SK-N-SH (cell line): ENCODE data around the gene DNAJC1. TPM values are rescaled to one million over a fixed set of nuclear protein-coding genes. Genes with fewer than 3 reads are reported as not detected.

ENCODE experiments used
- CTCF ChIA-PET: fragments of 300-600, 350-600 bp; formaldehyde crosslinking; extraction: SDS; loops from one replicate; lab custom pipeline; 2021; lab: Yijun Ruan, JAX
- POLR2A ChIA-PET: fragments of 350-600 bp; sonication (Branson Sonifier 250); formaldehyde crosslinking; extraction: SDS; loops from one replicate; lab custom pipeline; 2020; ENCODE audit warnings: antibody characterized with exemption, inconsistent platforms; lab: Yijun Ruan, JAX
- DNase-seq: peaks from one replicate; pipeline ENCODE4 v3.0.0; 2012
- H2AFZ ChIP-seq: fragments of 200-600 bp; sonication (generic); 2 replicates; pipeline ENCODE4 v1.8.1; 2016; ENCODE audit warnings: antibody characterized with exemption, mild to moderate bottlenecking, low read depth
- H3F3A ChIP-seq: fragments of 200-600 bp; sonication (generic); replicated peaks from 2 replicates; pipeline ENCODE3; 2016; ENCODE audit warnings: antibody characterized with exemption, mild to moderate bottlenecking; ENCODE audit not compliant: insufficient read depth
- H3K27ac ChIP-seq, 2 experiments: fragments of 200-500 bp in 1 of 2; fragments of 200-600 bp in 1 of 2; sonication (Bioruptor generic) in 1 of 2; sonication (generic), shearing (Covaris generic) in 1 of 2; 2 replicates each; pipeline versions ENCODE4 v1.5.1 to v1.6.1; 2014 to 2016; ENCODE audit warnings: low read depth in 2 of 2, inconsistent platforms in 1 of 2, low read length in 1 of 2, mild to moderate bottlenecking in 1 of 2, mixed read lengths in 1 of 2
- H3K27me3 ChIP-seq: fragments of 200-600 bp; sonication (generic), shearing (Covaris generic); 2 replicates; pipeline ENCODE4 v1.6.1; 2016; ENCODE audit warnings: mixed run types; ENCODE audit not compliant: insufficient read depth
- H3K36me3 ChIP-seq, 2 experiments: fragments of 200-500 bp in 1 of 2; fragments of 200-600 bp in 1 of 2; sonication (Bioruptor generic) in 1 of 2; sonication (generic) in 1 of 2; replicated peaks in 1 of 2; 2 replicates each; pipeline versions ENCODE3 to v1.5.1; 2014 to 2016; ENCODE audit warnings: low read length in 1 of 2, mild to moderate bottlenecking in 1 of 2; ENCODE audit not compliant: insufficient read depth in 2 of 2, control insufficient read depth in 1 of 2
- H3K4me1 ChIP-seq, 2 experiments: fragments of 200-500 bp in 1 of 2; fragments of 200-600 bp in 1 of 2; sonication (Bioruptor generic) in 1 of 2; sonication (generic), shearing (Covaris generic) in 1 of 2; 2 replicates each; pipeline versions ENCODE4 v1.5.1 to v1.6.1; 2014 to 2016; ENCODE audit warnings: low read depth in 1 of 2, low read length in 1 of 2, mixed run types in 1 of 2; ENCODE audit not compliant: insufficient read depth in 2 of 2, control insufficient read depth in 1 of 2
- H3K4me2 ChIP-seq: fragments of 200-600 bp; sonication (generic), shearing (Covaris generic); 2 replicates; pipeline ENCODE4 v1.6.1; 2017; ENCODE audit warnings: mixed run types
- H3K4me3 ChIP-seq, 2 experiments: fragments of 200-500 bp in 1 of 2; fragments of 200-600 bp in 1 of 2; sonication (Bioruptor generic) in 1 of 2; sonication (generic), shearing (Covaris generic) in 1 of 2; 2 replicates each; pipeline versions ENCODE4 v1.5.1 to v1.8.1; 2014 to 2016; ENCODE audit warnings: low read depth in 2 of 2, inconsistent platforms in 1 of 2, low read length in 1 of 2, mild to moderate bottlenecking in 1 of 2, mixed read lengths in 1 of 2, moderate library complexity in 1 of 2
- H3K79me2 ChIP-seq: fragments of 200-600 bp; sonication (generic); 2 replicates; pipeline ENCODE4 v1.8.1; 2017; ENCODE audit warnings: mild to moderate bottlenecking; ENCODE audit not compliant: insufficient read depth
- H3K9ac ChIP-seq: fragments of 200-600 bp; sonication (generic); 2 replicates; pipeline ENCODE4 v1.6.1; 2017; ENCODE audit warnings: mixed run types
- H3K9me2 ChIP-seq: fragments of 200-600 bp; sonication (generic); 2 replicates; pipeline ENCODE4 v1.6.1; 2017; ENCODE audit warnings: mixed run types
- H3K9me3 ChIP-seq: fragments of 200-600 bp; sonication (generic); 2 replicates; pipeline ENCODE4 v1.6.1; 2017; ENCODE audit warnings: mixed run types, mild to moderate bottlenecking, moderate library complexity
- H4K20me1 ChIP-seq: fragments of 200-600 bp; sonication (generic); 2 replicates; pipeline ENCODE4 v1.6.1; 2017; ENCODE audit warnings: mild to moderate bottlenecking, mixed run types; ENCODE audit not compliant: insufficient read depth
- EP300 ChIP-seq, 2 experiments: IDR thresholded peaks; 2 replicates each; pipeline versions ENCODE4 v1.4.0 to v1.6.1; 2012; ENCODE audit warnings: borderline replicate concordance in 1 of 2, low read depth in 1 of 2, low read length in 1 of 2
- FOSL2 ChIP-seq: IDR thresholded peaks from 2 replicates; pipeline ENCODE4 v1.4.0; 2012; ENCODE audit warnings: low read depth, mild to moderate bottlenecking, moderate library complexity, borderline replicate concordance
- FOXM1 ChIP-seq: IDR thresholded peaks from 2 replicates; pipeline ENCODE4 v1.4.0; 2012; ENCODE audit warnings: low read depth, mild to moderate bottlenecking
- MEF2A ChIP-seq: IDR thresholded peaks from 2 replicates; pipeline ENCODE4 v1.4.0; 2012; ENCODE audit warnings: low read depth, borderline replicate concordance
- MXI1 ChIP-seq: IDR thresholded peaks from 2 replicates; pipeline ENCODE4 v1.6.1; 2012; ENCODE audit warnings: mild to moderate bottlenecking, low read depth, low read length, improper control_type of control experiment
- NRF1 ChIP-seq: IDR thresholded peaks from 2 replicates; pipeline ENCODE4 v1.6.1; 2012; ENCODE audit warnings: low read depth, mild to moderate bottlenecking, low read length
- POLR2AphosphoS5 ChIP-seq: IDR thresholded peaks from 2 replicates; pipeline ENCODE4 v1.6.1; 2012; ENCODE audit warnings: low read depth, low read length
- SIN3A ChIP-seq: IDR thresholded peaks from 2 replicates; pipeline ENCODE4 v1.6.1; 2012; ENCODE audit warnings: low read depth, mild to moderate bottlenecking, low read length, moderate library complexity, borderline replicate concordance
- TAF1 ChIP-seq: IDR thresholded peaks from 2 replicates; pipeline ENCODE4 v1.6.1; 2012; ENCODE audit warnings: low read depth, mild to moderate bottlenecking, low read length, moderate library complexity, borderline replicate concordance
- WGBS: methylation state at CpG from one replicate; pipeline ENCODE4 v1.1.6; 2017; ENCODE audit warnings: low lambda C conversion rate; 5-methylcytosine and 5-hydroxymethylcytosine counted together
- polyA plus RNA-seq, 3 experiments: library from polyadenylated mRNA; depleted of rRNA; stranded (reverse); fragments of >200 nt; gene quantifications; 2 replicates each; pipeline ENCODE4 v1.2.3, GENCODE V29; 2012
- TF ChIP-seq, protein P1 (sequence below): IDR thresholded peaks from 2 replicates; pipeline ENCODE4; 2012
- TF ChIP-seq, protein P2 (sequence below): fragments of 150-350 bp; IDR thresholded peaks from 2 replicates; pipeline ENCODE4 v1.6.1; 2016; ENCODE audit warnings: mild to moderate bottlenecking, low read depth, low read length

The DNAJC1 gene
- polyA plus RNA-seq, 1 of the 3 experiments (the other 2 are of a cell fraction) = 9.3 TPM

DNA sequence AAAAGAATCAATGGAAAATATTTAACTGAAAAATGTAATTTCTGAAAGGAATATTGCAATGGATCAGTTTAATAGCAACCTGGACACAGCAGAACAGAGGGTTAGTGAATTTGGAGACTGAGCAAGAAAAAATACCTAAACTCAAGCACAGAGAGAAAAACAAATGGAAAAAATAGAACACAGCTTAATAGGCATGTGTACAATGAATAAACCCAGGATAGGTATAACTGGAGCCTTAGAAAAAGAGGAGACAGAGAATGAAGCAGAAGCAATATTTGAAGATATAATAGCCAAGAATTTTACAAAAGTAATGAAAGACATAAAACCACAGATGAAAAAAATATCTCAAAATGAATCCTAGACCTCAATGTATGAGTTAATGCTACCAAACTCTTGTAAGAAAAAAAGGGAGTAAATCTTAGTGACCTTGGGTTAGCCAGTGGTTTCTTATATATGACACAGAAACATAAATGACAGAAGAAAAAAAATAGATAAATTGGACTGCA, 2.9 kb upstream of the DNAJC1 start:
- no peak overlapping the region for H3K4me3 ChIP-seq
- peaks cover 5% of the 10 kb centered on the region for H3F3A ChIP-seq
- H4K20me1 ChIP-seq = no peaks in the 10 kb centered on the region
- no peaks in the 10 kb centered on the region for H3K27me3 ChIP-seq
- H3K79me2 ChIP-seq = peaks cover 17% of the 10 kb centered on the region
- TF ChIP-seq FOXM1 (no peak), FOSL2 (no peak), TAF1 (no peak), EP300 (IDR thresholded peaks at IDR 0.05; ENCODE audit: borderline replicate concordance in 1 of 2, low read depth in 1 of 2, low read length in 1 of 2) (no peak), MEF2A (no peak), MXI1 (no peak), SIN3A (no peak)
- TF ChIP-seq, protein P1, sequence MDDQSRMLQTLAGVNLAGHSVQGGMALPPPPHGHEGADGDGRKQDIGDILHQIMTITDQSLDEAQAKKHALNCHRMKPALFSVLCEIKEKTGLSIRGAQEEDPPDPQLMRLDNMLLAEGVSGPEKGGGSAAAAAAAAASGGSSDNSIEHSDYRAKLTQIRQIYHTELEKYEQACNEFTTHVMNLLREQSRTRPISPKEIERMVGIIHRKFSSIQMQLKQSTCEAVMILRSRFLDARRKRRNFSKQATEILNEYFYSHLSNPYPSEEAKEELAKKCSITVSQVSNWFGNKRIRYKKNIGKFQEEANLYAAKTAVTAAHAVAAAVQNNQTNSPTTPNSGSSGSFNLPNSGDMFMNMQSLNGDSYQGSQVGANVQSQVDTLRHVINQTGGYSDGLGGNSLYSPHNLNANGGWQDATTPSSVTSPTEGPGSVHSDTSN = no peak
- TF ChIP-seq, protein P2, sequence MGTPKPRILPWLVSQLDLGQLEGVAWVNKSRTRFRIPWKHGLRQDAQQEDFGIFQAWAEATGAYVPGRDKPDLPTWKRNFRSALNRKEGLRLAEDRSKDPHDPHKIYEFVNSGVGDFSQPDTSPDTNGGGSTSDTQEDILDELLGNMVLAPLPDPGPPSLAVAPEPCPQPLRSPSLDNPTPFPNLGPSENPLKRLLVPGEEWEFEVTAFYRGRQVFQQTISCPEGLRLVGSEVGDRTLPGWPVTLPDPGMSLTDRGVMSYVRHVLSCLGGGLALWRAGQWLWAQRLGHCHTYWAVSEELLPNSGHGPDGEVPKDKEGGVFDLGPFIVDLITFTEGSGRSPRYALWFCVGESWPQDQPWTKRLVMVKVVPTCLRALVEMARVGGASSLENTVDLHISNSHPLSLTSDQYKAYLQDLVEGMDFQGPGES = no peak
- no peak overlapping the region for H3K27ac ChIP-seq
- H3K9me2 ChIP-seq = no peaks in the 10 kb centered on the region
- POLR2A ChIA-PET = no interaction called here
- H3K9ac ChIP-seq = no peak overlapping the region
- no peak overlapping the region for H2AFZ ChIP-seq
- H3K4me1 ChIP-seq = peaks cover 0 to 9% of the 10 kb centered on the region in 2 experiments; a peak in 2 of 4 replicates
- DNase-seq = no peak
- no peaks in the 10 kb centered on the region for H3K36me3 ChIP-seq
- H3K4me2 ChIP-seq = no peak overlapping the region
- CTCF ChIA-PET = no interaction called here
- H3K9me3 ChIP-seq = peaks cover 7% of the 10 kb centered on the region; the same call in 1 of the 2 replicates

DNA sequence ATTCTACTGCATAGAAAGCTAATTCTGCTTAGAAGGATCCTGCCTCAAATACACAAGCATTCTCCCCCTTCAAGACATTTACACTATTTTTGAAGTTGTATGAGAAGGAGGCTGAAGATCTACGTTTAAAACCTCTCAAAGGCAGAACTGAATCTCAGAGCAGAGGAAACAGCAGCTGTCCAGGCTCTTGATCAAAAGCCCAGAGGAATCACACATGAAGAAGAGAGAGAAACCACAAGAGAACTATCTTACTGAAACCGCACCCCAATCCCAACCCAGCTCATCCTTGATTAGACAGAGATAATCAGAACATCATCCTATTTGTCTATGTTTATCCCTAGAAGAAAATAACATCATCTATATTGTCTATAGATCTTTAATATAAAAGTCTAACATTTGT, 2.2 kb upstream of the DNAJC1 start:
- WGBS = 61% methylated on average over 2 of the region's 2 CpGs
- Histone ChIP-seq H2AFZ (no peak overlapping the region), H3K4me3 (no peak overlapping the region), H3K9me2 (no peaks in the 10 kb centered on the region), H3F3A (peaks cover 5% of the 10 kb centered on the region), H3K9ac (no peak overlapping the region), H3K9me3 (peaks cover 7% of the 10 kb centered on the region; the same call in 1 of the 2 replicates), H3K27me3 (no peaks in the 10 kb centered on the region), H4K20me1 (no peaks in the 10 kb centered on the region), H3K4me1 (peaks cover 0 to 9% of the 10 kb centered on the region in 2 experiments; a peak in 2 of 4 replicates), H3K27ac (no peak overlapping the region)
- ChIA-PET POLR2A (no interaction called here), CTCF (no interaction called here)
- TF ChIP-seq FOSL2 = no peak
- TF ChIP-seq NRF1 = no peak
- TF ChIP-seq POLR2AphosphoS5 = no peak
- TF ChIP-seq, all 33 proteins: peak for 0
- DNase-seq = no peak
- Histone ChIP-seq H3K4me2 (no peak overlapping the region), H3K36me3 (no peaks in the 10 kb centered on the region), H3K79me2 (peaks cover 24% of the 10 kb centered on the region)
